Uterus (tissue), 2 donors: ENCODE data around the gene AP2A1.

Experiments used
- POLR2A ChIP-seq, 2 donors: fragments of 450-650 bp; IDR thresholded peaks; one replicate each; pipeline ENCODE4 v1.6.1; 2016; ENCODE audit warnings: antibody characterized with exemption in 2 of 2, mild to moderate bottlenecking in 1 of 2, moderate library complexity in 1 of 2
- TF ChIP-seq, protein P1 (sequence below), 4 experiments: fragments of 200-600 bp in 2 of 4; fragments of 450-650 bp in 2 of 4; sonication (generic) in 2 of 4; IDR thresholded peaks; one replicate each; pipeline ENCODE4 v1.5.1; 2016 to 2019; ENCODE audit warnings: antibody characterized with exemption in 4 of 4, mild to moderate bottlenecking in 2 of 4, moderate library complexity in 1 of 4

DNA sequence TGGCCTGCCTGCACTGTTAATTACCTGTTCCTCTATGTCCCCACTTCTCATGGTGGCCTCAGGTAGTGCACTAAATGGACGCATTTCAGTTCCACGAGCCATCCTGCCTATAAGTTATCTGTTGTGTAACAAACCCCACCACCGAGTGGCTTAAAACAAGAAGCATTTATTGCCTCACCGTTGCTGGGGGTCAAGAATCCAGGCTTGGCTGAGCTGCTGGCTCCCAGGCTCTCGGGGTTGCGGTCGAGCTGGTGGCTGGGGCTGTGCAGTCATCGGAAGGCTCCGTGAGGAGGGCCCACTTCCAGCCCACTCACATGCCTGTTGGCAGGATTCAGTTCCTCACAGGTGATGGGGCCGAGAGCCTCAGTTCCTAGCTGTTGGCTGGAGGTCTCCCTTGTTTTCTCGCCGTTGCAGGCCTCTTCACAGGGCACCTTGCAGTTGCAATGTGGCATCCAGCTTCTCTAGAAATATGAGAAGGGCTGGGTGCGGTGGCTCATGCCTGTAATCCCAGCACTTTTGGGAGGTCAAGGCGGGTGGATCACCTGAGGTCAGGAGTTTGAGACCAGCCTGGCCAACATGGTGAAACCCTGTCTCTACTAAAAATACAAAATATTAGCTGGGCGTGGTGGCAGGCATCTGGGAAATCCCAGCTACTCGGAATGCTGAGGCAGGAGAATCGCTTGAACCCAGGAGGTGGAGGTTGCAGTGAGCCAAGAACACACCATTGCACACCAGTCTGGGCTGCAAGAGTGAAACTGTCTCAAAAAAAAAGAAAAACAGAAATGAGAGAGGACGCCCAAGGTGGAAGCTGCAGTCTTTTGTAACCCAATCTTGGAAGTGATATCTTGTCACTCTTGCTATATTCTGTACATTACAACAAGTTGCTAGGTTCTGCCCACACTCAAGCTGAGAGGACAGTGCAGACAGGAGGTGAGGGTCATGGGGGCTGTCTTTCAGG is 77.6 kb downstream of the AP2A1 start:
- TF ChIP-seq, protein P1, sequence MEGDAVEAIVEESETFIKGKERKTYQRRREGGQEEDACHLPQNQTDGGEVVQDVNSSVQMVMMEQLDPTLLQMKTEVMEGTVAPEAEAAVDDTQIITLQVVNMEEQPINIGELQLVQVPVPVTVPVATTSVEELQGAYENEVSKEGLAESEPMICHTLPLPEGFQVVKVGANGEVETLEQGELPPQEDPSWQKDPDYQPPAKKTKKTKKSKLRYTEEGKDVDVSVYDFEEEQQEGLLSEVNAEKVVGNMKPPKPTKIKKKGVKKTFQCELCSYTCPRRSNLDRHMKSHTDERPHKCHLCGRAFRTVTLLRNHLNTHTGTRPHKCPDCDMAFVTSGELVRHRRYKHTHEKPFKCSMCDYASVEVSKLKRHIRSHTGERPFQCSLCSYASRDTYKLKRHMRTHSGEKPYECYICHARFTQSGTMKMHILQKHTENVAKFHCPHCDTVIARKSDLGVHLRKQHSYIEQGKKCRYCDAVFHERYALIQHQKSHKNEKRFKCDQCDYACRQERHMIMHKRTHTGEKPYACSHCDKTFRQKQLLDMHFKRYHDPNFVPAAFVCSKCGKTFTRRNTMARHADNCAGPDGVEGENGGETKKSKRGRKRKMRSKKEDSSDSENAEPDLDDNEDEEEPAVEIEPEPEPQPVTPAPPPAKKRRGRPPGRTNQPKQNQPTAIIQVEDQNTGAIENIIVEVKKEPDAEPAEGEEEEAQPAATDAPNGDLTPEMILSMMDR (IDR thresholded peaks at IDR 0.05) = no peak
- no peak for TF ChIP-seq POLR2A (IDR thresholded peaks at IDR 0.05)
